Adrenal gland (tissue), 5 donors: ENCODE data around the gene C4B.
"Not testable (repeated sequence)": the region's sequence is repeated elsewhere in the genome, so short reads cannot be mapped to it uniquely, and the experiment has no call there.

Experiments
- CTCF ChIP-seq, 6 experiments: fragments of 450-650 bp in 4 of 6; fragments of 200-600 bp in 2 of 6; sonication (generic) in 1 of 6; IDR thresholded peaks; 1 replicate in 5 of 6; 2 replicates in 1 of 6; pipeline versions ENCODE4 v1.5.1 to v1.8.0; 2016 to 2021; ENCODE audit warnings: antibody characterized with exemption in 6 of 6, mild to moderate bottlenecking in 2 of 6, moderate library complexity in 1 of 6
- POLR2A ChIP-seq, 2 donors: fragments of 450-650 bp; IDR thresholded peaks; one replicate each; pipeline ENCODE4 v1.6.1; 2017; ENCODE audit warnings: antibody characterized with exemption in 2 of 2, mild to moderate bottlenecking in 2 of 2, moderate library complexity in 1 of 2
- donor health status: DM: no; HTN: no; CAD: no.

- not testable (repeated sequence) for TF ChIP-seq CTCF, POLR2A (IDR thresholded peaks at IDR 0.05)
Observed at GRCh38 chr6:32010856-32011530, 3.6 kb upstream of the C4B start.
